Right atrium auricular region (tissue), 2 donors: Measurements from ENCODE around the gene CMTM4. TPM values are rescaled to one million over a fixed set of nuclear protein-coding genes. Genes with fewer than 3 reads are reported as not detected.
A peak's percentile ranks its signal among the peaks of the same experiment; 100 is the strongest.

ENCODE experiments used
- DNase-seq: peaks from one replicate; pipeline ENCODE4 v3.0.0-alpha.2; 2019; ENCODE audit warnings: low spot score
- H3K27ac ChIP-seq, 2 donors: fragments of 200-600 bp; sonication (generic); 1 replicate in 1 of 2; 2 replicates in 1 of 2; pipeline ENCODE4 v1.5.1; 2016 to 2019
- H3K27me3 ChIP-seq, 2 donors: fragments of 200-600 bp; sonication (generic); one replicate each; pipeline versions ENCODE4 v1.5.1 to v1.6.0; 2017 to 2019
- H3K36me3 ChIP-seq: fragments of 200-600 bp; sonication (generic); one replicate; pipeline ENCODE4 v1.5.1; 2016
- H3K4me1 ChIP-seq, 2 donors: fragments of 200-600 bp; sonication (generic); one replicate each; pipeline versions ENCODE4 v1.5.1 to v1.6.0; 2017 to 2019
- H3K4me3 ChIP-seq, 2 donors: fragments of 200-600 bp; sonication (generic); 1 replicate in 1 of 2; 2 replicates in 1 of 2; pipeline ENCODE4 v1.5.1; 2017 to 2019; ENCODE audit warnings: mild to moderate bottlenecking in 1 of 2, moderate library complexity in 1 of 2
- H3K9me3 ChIP-seq, 2 donors: fragments of 200-600 bp; sonication (generic); one replicate each; pipeline ENCODE4 v1.5.1; 2019
- CTCF ChIP-seq, 2 donors: fragments of 200-600 bp; sonication (generic); IDR thresholded peaks; one replicate each; pipeline ENCODE4 v1.5.1; 2019; ENCODE audit warnings: antibody characterized with exemption in 2 of 2
- total RNA-seq, 2 donors: library from RNA; depleted of rRNA; stranded (reverse); fragments of >200 nt; gene quantifications; one replicate each; pipeline ENCODE4 v1.1.0, GENCODE V29; 2016

Gene CMTM4
- total RNA-seq = 10 to 100 TPM in 1 of 2 donors, 1 to 10 TPM in 1; 7.5 to 15.2 TPM

- Histone ChIP-seq H3K9me3 (no peaks in the 10 kb centered on the region), H3K4me1 (peaks cover 0 to 17% of the 10 kb centered on the region in 2 donors), H3K36me3 (no peaks in the 10 kb centered on the region), H3K4me3 (peak within 1 kb of the TSS; percentile 65 to 71), H3K27me3 (no peaks in the 10 kb centered on the region), H3K27ac (peak within 1 kb of the TSS; percentile 63 to 64)
- TF ChIP-seq CTCF (IDR thresholded peaks at IDR 0.05) = peak in 1 of 2 donors; percentile 14
- peak; percentile 66 for DNase-seq
Measured at GRCh38 chr16:66696669-66697630, at the start of gene CMTM4. TSS of gene CMTM4 (minus strand) at chr16:66696743. CDS start at chr16:66696525, 218 bp downstream.

- peaks cover 0 to 44% of the 10 kb centered on the region in 2 donors for H3K4me1 ChIP-seq
- no peak for TF ChIP-seq CTCF (IDR thresholded peaks at IDR 0.05)
- no peak overlapping the region for H3K27ac ChIP-seq
- H3K9me3 ChIP-seq = no peaks in the 10 kb centered on the region
- DNase-seq = no peak
- no peak overlapping the region for H3K4me3 ChIP-seq
- H3K36me3 ChIP-seq = peaks cover 44% of the 10 kb centered on the region
- no peaks in the 10 kb centered on the region for H3K27me3 ChIP-seq
Measured at GRCh38 chr16:66746048-66746447, 49.5 kb upstream of the CMTM4 start.

- H3K27me3 ChIP-seq = no peaks in the 10 kb centered on the region
- H3K27ac ChIP-seq = peak overlapping the region; percentile 80 to 86
- no peak for DNase-seq
- no peak for TF ChIP-seq CTCF (IDR thresholded peaks at IDR 0.05)
- H3K36me3 ChIP-seq = peaks cover 51% of the 10 kb centered on the region
- no peaks in the 10 kb centered on the region for H3K9me3 ChIP-seq
- no peak overlapping the region for H3K4me3 ChIP-seq
- peaks cover 0 to 48% of the 10 kb centered on the region in 2 donors for H3K4me1 ChIP-seq
Measured at GRCh38 chr16:66741950-66742808, 45.6 kb upstream of the CMTM4 start.

- H3K27ac ChIP-seq = peak overlapping the region; percentile 80 to 86
- H3K36me3 ChIP-seq = peaks cover 55% of the 10 kb centered on the region
- H3K4me1 ChIP-seq = peaks cover 0 to 40% of the 10 kb centered on the region in 2 donors
- no peaks in the 10 kb centered on the region for H3K9me3 ChIP-seq
- peak; percentile 93 for DNase-seq
- no peak overlapping the region for H3K4me3 ChIP-seq
- no peak for TF ChIP-seq CTCF (IDR thresholded peaks at IDR 0.05)
- no peaks in the 10 kb centered on the region for H3K27me3 ChIP-seq
Measured at GRCh38 chr16:66741169-66741900, 44.8 kb upstream of the CMTM4 start.

GRCh38 chr16:66740533-66740932 lies 44.0 kb upstream of the CMTM4 start:
- H3K9me3 ChIP-seq = no peaks in the 10 kb centered on the region
- no peak for DNase-seq
- no peaks in the 10 kb centered on the region for H3K27me3 ChIP-seq
- TF ChIP-seq CTCF (IDR thresholded peaks at IDR 0.05) = no peak
- no peak overlapping the region for H3K4me3 ChIP-seq
- peaks cover 0 to 40% of the 10 kb centered on the region in 2 donors for H3K4me1 ChIP-seq
- peaks cover 58% of the 10 kb centered on the region for H3K36me3 ChIP-seq
- peak overlapping the region; percentile 80 to 86 for H3K27ac ChIP-seq
